Right cardiac atrium (tissue), 5 donors: ENCODE results near the gene FAM163B. TPM values are rescaled to one million over a fixed set of nuclear protein-coding genes. Genes with fewer than 3 reads are reported as not detected.

Experiments used
- ATAC-seq, 2 donors: fragments of 200-7000 bp; cut with Tn5 transposase; one replicate each; pipeline versions ENCODE4 v1.8.0 to v1.9.1; 2020; ENCODE audit warnings: moderate library complexity in 2 of 2, mild to moderate bottlenecking in 1 of 2
- DNase-seq, 3 donors: peaks; one replicate each; pipeline ENCODE4 v3.0.0-alpha.2; 2020
- H3K27ac ChIP-seq: one replicate; pipeline ENCODE4 v1.5.1; 2013; ENCODE audit warnings: mild to moderate bottlenecking, low read length, control low read depth, moderate library complexity
- H3K27me3 ChIP-seq: one replicate; pipeline ENCODE4 v1.6.1; 2013; ENCODE audit not compliant: control insufficient read depth, insufficient read depth
- H3K4me1 ChIP-seq: one replicate; pipeline ENCODE4 v1.6.1; 2013; ENCODE audit warnings: low read length; ENCODE audit not compliant: control insufficient read depth, insufficient read depth
- H3K4me3 ChIP-seq: one replicate; pipeline ENCODE4 v1.5.1; 2013; ENCODE audit warnings: low read length, control low read depth
- H3K9me3 ChIP-seq: one replicate; pipeline ENCODE4 v1.6.1; 2013; ENCODE audit warnings: low read length; ENCODE audit not compliant: control insufficient read depth
- WGBS: extraction: QIAGEN DNeasy Blood & Tissue Kit; methylation state at CpG from one replicate; pipeline ENCODE4 v1.1.7; 2013; 5-methylcytosine and 5-hydroxymethylcytosine counted together
- intact Hi-C, 4 donors: fragments of 100-400 bp; cut with DNase I; formaldehyde crosslinking; loops; one replicate each; pipeline versions ENCODE4 v1.11.0 to v1.14.0; 2022 to 2023
- polyA plus RNA-seq: library from polyadenylated mRNA; stranded (reverse); fragments of 200-250 nt; gene quantifications from one replicate; pipeline ENCODE4 v1.2.3, GENCODE V29; 2013
- total RNA-seq, 4 donors: library from RNA; stranded (reverse); fragmentation: NEBNext Ultra II Directional; extraction: Animal tissue kit (Norgen Biotek cat#: 25700); gene quantifications; one replicate each; pipeline ENCODE4 v1.2.1, GENCODE V29; 2021
- donor health status: healthy with polysubstance abuse.
- donor health status: DM: no; HTN: yes; CAD: no.
- donor health status: DM: no; HTN: no; CAD: no.
- donor health status: DM: no; HTN: yes; CAD: no; lungs with severe emphysema.
- donor health status: DM: yes; HTN: yes; CAD: no.

The FAM163B gene
- total and polyA plus RNA-seq, 5 donors: 1.2 to 5.4 (median 1.6) TPM

- Histone ChIP-seq H3K9me3 (no peaks in the 10 kb centered on the region), H3K27ac (no peak overlapping the region), H3K27me3 (no peaks in the 10 kb centered on the region), H3K4me1 (peaks cover under 1% of the 10 kb centered on the region), H3K4me3 (no peak overlapping the region)
- DNase-seq: peak; percentile 80 to 93 (median 91)
- intact Hi-C loops: loop anchor here in 3 of 4 donors (2.0 to 5.0 kb wide), 3 partner anchors 184 to 194 kb away; no protein-coding TSS in a partner anchor
- 63% methylated on average over 20 of the region's 20 CpGs for WGBS
- peak; percentile 7 to 56 for ATAC-seq
Measured at GRCh38 chr9:133532937-133533668, 76.1 kb downstream of the FAM163B start.

GRCh38 chr9:133531293-133531692 is 77.9 kb downstream of the FAM163B start:
- no peak for ATAC-seq
- intact Hi-C loops: loop anchor here in 1 of 4 donors (5.0 kb wide), 1 partner anchor 196 kb away; no protein-coding TSS in a partner anchor
- 63% methylated on average over 9 of the region's 9 CpGs for WGBS
- Histone ChIP-seq H3K27me3 (no peaks in the 10 kb centered on the region), H3K4me3 (no peak overlapping the region), H3K4me1 (peaks cover 6% of the 10 kb centered on the region), H3K9me3 (no peaks in the 10 kb centered on the region), H3K27ac (no peak overlapping the region)
- no peak for DNase-seq

- 90% methylated on average over 7 of the region's 7 CpGs for WGBS
- Histone ChIP-seq H3K4me1 (peaks cover 6% of the 10 kb centered on the region), H3K27ac (no peak overlapping the region), H3K27me3 (no peaks in the 10 kb centered on the region), H3K9me3 (no peaks in the 10 kb centered on the region), H3K4me3 (no peak overlapping the region)
- DNase-seq (no peak), ATAC-seq (no peak)
- intact Hi-C loops: loop anchor here in 1 of 4 donors (5.0 kb wide), 1 partner anchor 197 kb away; no protein-coding TSS in a partner anchor
Measured at GRCh38 chr9:133529874-133530273, 79.3 kb downstream of the FAM163B start.

GRCh38 chr9:133529457-133529856 is 79.7 kb downstream of the FAM163B start:
- DNase-seq: no peak
- Histone ChIP-seq H3K27me3 (no peaks in the 10 kb centered on the region), H3K9me3 (no peaks in the 10 kb centered on the region), H3K4me1 (peaks cover 6% of the 10 kb centered on the region), H3K27ac (no peak overlapping the region), H3K4me3 (no peak overlapping the region)
- intact Hi-C loops: no loop called here
- WGBS: 78% methylated on average over 7 of the region's 7 CpGs
- ATAC-seq: no peak

- DNase-seq (no peak), ATAC-seq (no peak)
- Histone ChIP-seq H3K27me3 (no peaks in the 10 kb centered on the region), H3K4me3 (no peak overlapping the region), H3K9me3 (no peaks in the 10 kb centered on the region), H3K4me1 (peaks cover 6% of the 10 kb centered on the region), H3K27ac (no peak overlapping the region)
- intact Hi-C loops: no loop called here
- 81% methylated on average over 11 of the region's 11 CpGs for WGBS
Measured at GRCh38 chr9:133528876-133529241, 80.3 kb downstream of the FAM163B start.

GRCh38 chr9:133528001-133528875 is 81.0 kb downstream of the FAM163B start:
- H3K27ac ChIP-seq: peak overlapping the region; percentile 5

GRCh38 chr9:133527444-133527920 is 81.7 kb downstream of the FAM163B start:
- WGBS: 12% methylated on average over 18 of the region's 18 CpGs
- Histone ChIP-seq H3K4me1 (peaks cover 6% of the 10 kb centered on the region), H3K27ac (no peak overlapping the region), H3K27me3 (no peaks in the 10 kb centered on the region), H3K4me3 (no peak overlapping the region), H3K9me3 (no peaks in the 10 kb centered on the region)
- ATAC-seq (peak; percentile 74 to 85), DNase-seq (peak; percentile 75 to 94 (median 93))
- intact Hi-C loops: no loop called here

More at GRCh38 chr9:133528001-133528875, 81.0 kb downstream of the FAM163B start:
- DNase-seq (no peak), ATAC-seq (peak in 1 of 2 donors; percentile 5)
- 66% methylated on average over 22 of the region's 22 CpGs for WGBS
- Histone ChIP-seq H3K4me3 (no peak overlapping the region), H3K4me1 (peaks cover 6% of the 10 kb centered on the region), H3K9me3 (no peaks in the 10 kb centered on the region), H3K27me3 (no peaks in the 10 kb centered on the region)
- intact Hi-C loops: no loop called here

Other genes starting within 250 kb of the FAM163B start
- 100 to 1,000 TPM in 1 of 4 donors, 10 to 100 TPM in 3; 70.2 to 129 (median 91.5) TPM for gene SURF4, start 233.3 kb downstream of the FAM163B start, total RNA-seq
- gene SURF4, start 233.3 kb downstream of the FAM163B start, polyA plus RNA-seq: 67.2 TPM
- 1 to 10 TPM in 1 of 4 donors, under 1 TPM in 2, not detected in 1; 0.31 to 1.0 (median 0.37) TPM for gene STKLD1, start 233.0 kb downstream of the FAM163B start, total RNA-seq
- gene STKLD1, start 233.0 kb downstream of the FAM163B start, polyA plus RNA-seq: 1.3 TPM
- gene REXO4, start 191.4 kb downstream of the FAM163B start, total RNA-seq: 10 to 100 TPM; 11.9 to 16.3 (median 15.0) TPM
- gene REXO4, start 191.4 kb downstream of the FAM163B start, polyA plus RNA-seq: 10.5 TPM
- gene ADAMTS13, start 187.0 kb downstream of the FAM163B start, total RNA-seq: 1 to 10 TPM; 2.1 to 4.1 (median 3.5) TPM
- 4.6 TPM for gene ADAMTS13, start 187.0 kb downstream of the FAM163B start, polyA plus RNA-seq
- gene CACFD1, start 149.4 kb downstream of the FAM163B start, total RNA-seq: 10 to 100 TPM; 10.8 to 13.9 (median 13.8) TPM
- 12.8 TPM for gene CACFD1, start 149.4 kb downstream of the FAM163B start, polyA plus RNA-seq
- gene SLC2A6, start 130.3 kb downstream of the FAM163B start, total RNA-seq: 1 to 10 TPM; 1.7 to 4.0 (median 3.6) TPM
- 3.7 TPM for gene SLC2A6, start 130.3 kb downstream of the FAM163B start, polyA plus RNA-seq
- gene MYMK, start 84.4 kb downstream of the FAM163B start, total RNA-seq: not detected
- gene MYMK, start 84.4 kb downstream of the FAM163B start, polyA plus RNA-seq: not detected
- 10 to 100 TPM; 30.3 to 90.2 (median 47.1) TPM for gene ADAMTSL2, start 74.7 kb downstream of the FAM163B start, total RNA-seq
- gene ADAMTSL2, start 74.7 kb downstream of the FAM163B start, polyA plus RNA-seq: 37.3 TPM
- gene DBH, start 27.0 kb upstream of the FAM163B start, total RNA-seq: under 1 TPM in 2 of 4 donors, not detected in 2; 0.09 to 0.14 TPM
- 0.05 TPM for gene DBH, start 27.0 kb upstream of the FAM163B start, polyA plus RNA-seq
- 1 to 10 TPM; 2.5 to 3.2 (median 2.8) TPM for gene SARDH, start 129.0 kb upstream of the FAM163B start, total RNA-seq
- gene SARDH, start 129.0 kb upstream of the FAM163B start, polyA plus RNA-seq: 1.7 TPM